CD4-positive, alpha-beta T cell treated with Interleukin-21 for 1 hour (primary cell): ENCODE data around the gene PSMA2.
A peak's percentile ranks its signal among the peaks of the same experiment; 100 is the strongest.
"Not testable (repeated sequence)": the region's sequence is repeated elsewhere in the genome, so short reads cannot be mapped to it uniquely, and the experiment has no call there.

Experiments
- DNase-seq: peaks from one replicate; pipeline ENCODE4 v3.0.0-alpha.2; 2020

The PSMA2 gene

DNA sequence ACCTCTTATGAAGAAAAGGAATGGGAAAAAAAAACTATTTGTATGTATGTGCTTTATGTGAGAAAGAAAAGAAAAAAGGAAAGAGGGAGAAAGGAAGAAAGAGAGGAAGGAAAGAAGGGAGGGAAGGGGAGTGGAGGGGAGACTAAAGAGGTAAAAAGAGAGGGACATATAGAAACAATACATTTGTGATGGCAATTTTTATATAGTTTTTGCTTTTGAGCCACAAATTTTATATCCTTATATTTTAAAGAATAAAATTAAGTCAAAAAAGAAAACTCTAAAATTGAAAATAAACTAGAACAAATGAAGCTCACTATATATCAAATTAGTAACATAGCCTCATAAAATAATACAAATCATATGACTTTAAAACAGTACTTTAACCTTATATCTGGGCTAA lies 31.1 kb downstream of the PSMA2 start:
- DNase-seq = no peak

DNA sequence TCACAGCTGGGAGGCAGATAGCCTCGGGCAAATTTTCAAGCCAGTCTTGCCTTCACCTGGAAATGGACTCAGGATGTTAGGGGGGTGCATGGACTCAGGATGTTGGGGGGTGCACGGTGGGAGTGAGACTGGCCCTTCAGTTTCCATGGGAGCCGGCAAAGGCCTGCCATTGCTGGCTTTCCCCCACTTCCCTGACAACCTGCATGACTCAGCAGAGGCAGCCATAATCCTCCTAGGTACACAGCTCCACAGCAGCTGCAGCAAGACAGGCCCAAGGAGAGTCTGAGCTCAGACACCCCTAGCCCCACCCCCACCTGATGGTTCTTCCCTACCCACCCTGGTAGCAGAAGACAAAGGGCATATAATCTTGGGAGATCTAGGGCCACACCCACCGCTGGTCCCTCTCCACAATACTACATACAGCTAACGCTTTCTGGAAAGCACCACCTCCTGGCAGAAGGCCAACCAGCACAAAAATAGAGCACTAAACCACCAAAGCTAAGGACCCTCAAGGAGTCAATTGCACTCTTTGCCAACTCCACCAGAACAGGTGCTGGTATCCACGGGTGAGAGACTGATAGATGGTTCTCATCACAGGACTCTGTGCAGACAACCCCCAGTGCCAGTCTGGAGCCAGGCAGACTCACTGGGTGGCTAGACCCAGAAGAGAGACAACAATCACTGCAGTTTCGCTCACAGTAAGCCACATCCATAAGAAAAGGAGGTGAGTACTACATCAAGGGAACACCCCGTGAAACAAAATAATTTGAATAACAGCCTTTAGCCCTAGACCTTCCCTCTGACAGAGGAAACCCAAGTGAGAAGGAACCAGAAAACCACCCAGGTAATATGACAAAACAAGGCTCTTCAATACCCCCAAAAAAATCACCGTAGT lies 38.4 kb downstream of the PSMA2 start:
- DNase-seq = no peak

DNA sequence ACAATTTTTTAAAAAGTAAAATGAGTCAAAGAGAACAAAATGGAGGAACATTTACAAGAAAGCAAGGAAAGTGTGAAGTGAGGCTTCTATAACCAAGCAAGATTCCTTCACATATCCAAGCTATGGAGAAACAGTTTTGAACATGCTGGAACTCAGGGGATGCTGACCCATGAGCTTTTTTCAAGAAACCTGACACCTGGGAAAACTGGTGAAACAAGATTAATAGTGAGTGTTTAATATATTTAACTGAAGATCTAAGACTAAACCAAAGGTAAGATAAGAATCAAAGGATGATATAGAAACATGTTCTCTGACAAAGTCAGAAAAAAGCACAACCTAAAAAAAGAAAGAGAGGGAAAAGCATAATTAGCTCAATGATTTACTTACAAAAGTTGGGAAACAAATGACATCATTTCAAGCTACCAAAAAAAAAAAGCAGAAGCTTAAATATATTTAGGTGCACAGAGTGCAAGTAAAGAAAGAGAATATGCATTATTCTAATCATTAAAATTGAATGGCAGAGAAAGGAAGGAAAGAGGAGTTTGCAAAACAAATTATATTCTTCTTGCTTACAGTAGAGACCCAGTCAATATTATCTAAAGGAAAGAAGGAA lies 45.0 kb downstream of the PSMA2 start:
- DNase-seq = no peak

DNA sequence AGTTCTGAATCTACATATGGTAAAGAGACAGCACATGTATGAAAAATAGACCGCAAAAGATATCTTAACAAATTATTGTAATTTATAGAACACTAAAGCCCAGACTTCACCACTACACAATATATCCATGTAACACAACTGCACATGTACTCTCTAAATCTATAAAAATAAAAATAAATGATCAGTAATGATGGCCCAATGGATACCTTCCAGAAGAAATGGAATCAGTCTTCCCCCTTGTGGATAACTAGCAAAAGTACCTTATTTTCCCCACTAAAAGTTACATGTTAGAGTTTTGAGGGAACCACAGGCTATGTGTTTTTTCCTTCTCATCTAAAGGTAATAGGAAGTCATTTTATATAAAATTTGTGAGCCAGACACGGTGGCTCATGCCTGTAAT lies 45.8 kb downstream of the PSMA2 start:
- DNase-seq = no peak

DNA sequence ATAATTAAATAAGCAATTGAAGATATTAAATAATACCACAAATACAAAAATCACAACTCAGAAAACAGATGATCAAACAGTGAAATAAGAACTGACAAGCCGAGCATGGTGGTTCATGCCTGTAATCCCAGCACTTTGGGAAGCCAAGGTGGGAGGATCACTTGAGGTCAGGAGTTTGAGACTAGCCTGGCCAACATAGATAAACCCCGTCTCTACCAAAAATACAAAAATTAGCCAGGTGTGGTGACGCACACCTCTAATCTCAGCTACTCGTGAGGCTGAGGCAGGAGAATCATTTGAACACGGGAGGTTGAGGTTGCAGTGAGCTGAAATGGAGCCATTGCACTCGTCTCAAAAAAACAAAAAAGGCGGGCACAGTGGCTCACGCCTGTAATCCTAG lies 46.8 kb downstream of the PSMA2 start:
- not testable (repeated sequence) for DNase-seq

DNA sequence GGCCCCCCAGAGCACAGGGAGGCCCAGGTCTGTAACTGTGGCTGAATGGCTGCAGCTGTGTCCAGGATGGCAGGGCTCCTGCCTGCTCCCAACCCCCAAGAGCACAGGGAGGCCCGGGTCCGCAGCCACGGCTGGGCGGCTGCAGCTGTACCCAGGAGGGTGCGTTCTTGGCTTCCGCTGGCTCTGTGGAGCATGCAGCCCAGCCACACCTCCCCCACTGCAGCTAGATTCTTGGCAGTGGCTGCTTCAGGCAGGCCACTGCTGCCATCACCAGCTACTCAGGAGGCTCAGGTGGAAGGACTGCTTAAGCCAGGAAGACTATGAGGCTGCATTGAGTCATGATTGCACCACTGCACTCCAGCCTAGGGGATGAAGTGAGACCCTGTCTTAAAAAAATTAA lies 48.0 kb downstream of the PSMA2 start:
- DNase-seq = no peak

DNA sequence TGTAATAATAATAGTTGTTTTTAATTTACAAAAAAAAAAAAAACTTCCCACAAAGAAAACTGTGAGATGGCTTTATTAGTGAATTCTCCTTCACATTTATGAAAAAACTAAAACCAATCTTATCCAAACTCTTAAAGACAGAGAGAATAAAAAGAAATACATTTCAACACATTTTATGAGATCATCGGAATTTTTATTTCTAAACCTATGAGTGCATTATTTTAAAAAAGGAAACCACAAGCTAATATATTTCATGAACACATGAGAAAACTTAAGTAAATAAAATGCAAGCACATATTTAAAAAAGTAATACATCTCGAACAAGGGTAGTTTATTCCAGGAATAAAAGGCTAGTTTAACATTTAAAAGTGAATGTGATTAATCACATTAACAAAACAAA lies 51.6 kb downstream of the PSMA2 start:
- no peak for DNase-seq

DNA sequence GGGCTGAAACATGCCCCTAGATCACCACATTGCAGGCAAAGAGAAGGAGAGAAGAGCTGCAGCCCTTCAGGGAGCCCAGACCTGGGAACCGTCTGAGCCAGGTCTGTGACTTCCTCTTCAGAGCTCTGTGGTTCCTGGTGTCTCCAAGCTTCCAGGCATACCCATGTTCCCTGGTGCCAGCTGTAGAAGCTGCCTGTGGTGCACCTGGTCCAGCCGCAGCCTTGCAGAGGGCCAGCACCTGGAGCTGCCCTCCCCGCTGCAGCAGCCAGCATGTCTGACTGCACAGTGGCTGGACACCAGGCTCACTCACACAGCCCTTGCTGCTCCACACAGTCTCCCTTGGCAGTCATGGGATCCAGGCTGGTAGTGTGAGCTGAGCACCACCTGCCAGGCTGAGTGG lies 53.7 kb downstream of the PSMA2 start:
- no peak for DNase-seq

DNA sequence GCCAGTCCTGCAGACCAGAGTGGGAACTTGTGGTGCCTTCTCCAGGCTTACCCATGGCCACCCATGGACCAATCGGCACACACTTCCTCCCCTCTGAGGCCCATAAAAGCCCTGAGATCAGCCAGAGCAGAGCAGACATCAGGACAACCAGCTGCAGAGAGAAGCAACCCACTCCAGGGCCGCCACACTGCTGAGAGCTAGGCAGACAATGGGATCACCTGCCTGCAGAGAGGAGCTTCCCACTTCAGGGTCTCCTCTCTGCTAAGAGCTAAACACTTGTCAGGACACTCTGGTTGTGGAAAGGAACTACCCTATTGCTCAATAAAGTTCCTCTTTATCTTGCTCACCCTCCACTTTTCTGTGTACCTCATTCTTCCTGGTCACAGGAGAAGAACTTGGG lies 54.1 kb downstream of the PSMA2 start:
- no peak for DNase-seq

DNA sequence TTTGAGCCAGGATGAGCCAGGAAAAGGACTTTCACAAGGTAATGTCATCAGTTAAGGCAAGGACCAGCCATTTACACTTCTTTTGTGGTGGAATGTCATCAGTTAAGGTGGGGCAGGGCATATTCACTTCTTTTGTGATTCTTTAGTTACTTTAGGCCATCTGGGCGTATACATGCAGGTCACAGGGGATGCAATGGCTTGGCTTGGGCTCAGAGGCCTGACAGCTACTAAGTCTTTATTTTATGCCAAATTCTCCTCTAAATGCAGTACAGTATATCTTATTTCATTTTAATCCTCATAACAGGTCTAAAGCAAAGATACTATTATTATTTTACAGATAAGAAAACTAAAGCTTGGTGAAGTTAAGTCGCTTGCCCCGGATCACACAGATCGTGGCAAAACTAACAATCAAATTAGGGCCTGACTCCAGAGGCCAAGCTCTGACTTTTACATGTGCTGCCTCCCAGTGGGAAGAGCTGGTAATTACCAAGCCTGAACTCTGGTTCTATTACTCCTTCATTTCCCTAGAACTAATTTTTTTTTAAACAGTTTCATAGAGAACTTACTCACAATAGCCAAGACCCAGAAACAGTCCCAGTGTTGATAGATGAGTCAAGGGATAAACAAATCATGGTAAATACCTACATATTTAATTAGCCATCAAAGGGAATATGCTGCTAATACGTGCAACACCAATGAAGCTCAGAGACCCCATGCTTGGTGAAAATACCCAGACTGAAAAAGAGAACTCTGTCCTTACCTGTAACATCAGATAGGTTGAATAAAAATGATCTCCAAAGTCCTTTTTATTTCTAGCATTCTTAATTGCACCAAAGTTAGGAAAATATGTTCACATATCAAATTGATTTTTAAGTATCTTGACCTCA lies 55.5 kb downstream of the PSMA2 start:
- peak; percentile 49 for DNase-seq

DNA sequence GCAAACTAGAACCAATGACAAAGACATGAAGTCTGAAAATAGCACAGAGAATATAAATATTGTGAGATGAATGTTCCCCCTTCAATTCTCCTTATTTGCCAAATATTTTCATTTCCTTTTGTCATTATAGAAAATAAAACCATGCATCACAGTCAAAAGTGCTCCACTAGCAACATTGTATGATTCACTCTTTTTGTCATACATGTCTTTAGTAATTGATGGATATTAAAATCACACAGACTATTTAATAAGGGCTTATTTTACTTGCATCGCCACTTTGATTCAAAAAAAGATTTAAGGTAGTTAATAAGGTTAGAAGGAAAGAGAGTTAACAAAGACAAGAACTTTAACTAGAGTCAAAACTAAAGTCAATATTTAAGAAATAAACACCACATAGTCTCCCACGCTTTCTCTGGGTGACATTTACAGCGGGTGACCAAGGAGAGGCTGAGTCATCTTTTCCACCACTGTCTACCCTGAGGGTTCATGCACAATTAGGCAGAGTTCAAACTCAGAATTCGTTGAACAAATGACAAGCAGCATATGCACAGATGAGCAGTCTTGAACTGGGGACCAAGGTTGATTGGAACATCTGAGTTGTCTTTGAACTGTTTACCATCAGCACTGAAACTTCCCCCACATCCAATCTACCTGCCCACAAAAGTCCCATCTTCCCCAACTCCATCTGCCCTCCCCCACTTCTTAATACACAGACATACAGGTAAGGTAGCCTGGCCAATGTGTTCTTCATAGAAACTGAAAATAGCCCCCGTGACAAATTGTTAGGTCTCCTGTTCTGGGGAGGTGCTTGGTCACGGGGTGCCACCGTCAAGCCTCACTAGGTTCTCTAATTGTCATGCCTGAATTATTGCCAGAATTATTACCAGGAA lies 62.6 kb downstream of the PSMA2 start:
- DNase-seq = no peak

DNA sequence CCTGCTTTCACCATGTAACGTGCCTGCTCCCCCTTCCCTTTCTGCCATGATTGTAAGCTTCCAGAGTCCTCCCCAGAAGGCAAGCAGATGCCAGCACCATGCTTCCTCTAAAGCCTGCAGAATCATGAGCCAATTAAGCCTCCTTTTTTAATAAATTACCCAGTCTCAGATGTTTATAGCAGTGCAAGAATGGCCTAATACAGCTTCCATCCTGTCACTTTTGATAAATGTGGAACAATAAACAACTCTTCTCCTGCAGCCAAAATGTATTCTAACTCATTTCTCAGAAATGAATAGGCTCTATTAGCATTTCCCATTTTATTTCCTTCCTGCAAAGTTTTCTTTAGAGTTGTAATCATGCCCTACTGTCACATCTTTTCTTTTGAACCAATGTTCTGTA lies 63.5 kb downstream of the PSMA2 start:
- DNase-seq = no peak
